G401.6 (cell line): ENCODE data around the gene CARD9.

Experiments
- FAIRE-seq: peaks from 2 replicates; lab custom pipeline; 2012; peaks lifted over from hg19 to GRCh38; lab: Jason Lieb, UNC

CARD9 gene

GRCh38 chr9:136380381-136380780 is 6.9 kb upstream of the CARD9 start:
- FAIRE-seq = no peak

- no peak for FAIRE-seq
These were observed 6.4 kb upstream of the CARD9 start for GRCh38 chr9:136379891-136380290.

GRCh38 chr9:136379401-136379800 is 5.9 kb upstream of the CARD9 start:
- no peak for FAIRE-seq

- FAIRE-seq = no peak
These were observed 5.5 kb upstream of the CARD9 start for GRCh38 chr9:136379003-136379287.

- no peak for FAIRE-seq
These were observed 4.9 kb upstream of the CARD9 start for GRCh38 chr9:136378170-136379002.

- FAIRE-seq = no peak
These were observed 4.1 kb upstream of the CARD9 start for GRCh38 chr9:136377341-136378169.

- FAIRE-seq = no peak
These were observed 3.0 kb upstream of the CARD9 start for GRCh38 chr9:136376457-136376856.

GRCh38 chr9:136375096-136375495 is 1.6 kb upstream of the CARD9 start:
- no peak for FAIRE-seq

- FAIRE-seq = no peak
These were observed 710 bp upstream of the CARD9 start for GRCh38 chr9:136374183-136374575.

- no peak for FAIRE-seq
These were observed 739 bp downstream of the CARD9 start for GRCh38 chr9:136372561-136373299.

- no peak for FAIRE-seq
These were observed 1.5 kb downstream of the CARD9 start for GRCh38 chr9:136372006-136372405.

GRCh38 chr9:136371533-136371880 is 2.0 kb downstream of the CARD9 start:
- FAIRE-seq = no peak

GRCh38 chr9:136370687-136371532 is 2.6 kb downstream of the CARD9 start:
- FAIRE-seq = no peak

- FAIRE-seq = no peak
These were observed 3.4 kb downstream of the CARD9 start for GRCh38 chr9:136370037-136370436.

- no peak for FAIRE-seq
These were observed 5.3 kb downstream of the CARD9 start for GRCh38 chr9:136368190-136368589.

GRCh38 chr9:136367296-136368145 is 5.9 kb downstream of the CARD9 start:
- no peak for FAIRE-seq

- no peak for FAIRE-seq
These were observed 6.6 kb downstream of the CARD9 start for GRCh38 chr9:136366826-136367225.

GRCh38 chr9:136365775-136366222 is 7.7 kb downstream of the CARD9 start:
- FAIRE-seq = no peak

- FAIRE-seq = no peak
These were observed 8.3 kb downstream of the CARD9 start for GRCh38 chr9:136364942-136365774.
